AG20443 (cell line): ENCODE data around the gene SSBP2.

Source experiments
- DNase-seq: peaks from one replicate; pipeline ENCODE4 v3.0.0; 2012; ENCODE audit warnings: low spot score, mixed read lengths

Gene SSBP2

DNA sequence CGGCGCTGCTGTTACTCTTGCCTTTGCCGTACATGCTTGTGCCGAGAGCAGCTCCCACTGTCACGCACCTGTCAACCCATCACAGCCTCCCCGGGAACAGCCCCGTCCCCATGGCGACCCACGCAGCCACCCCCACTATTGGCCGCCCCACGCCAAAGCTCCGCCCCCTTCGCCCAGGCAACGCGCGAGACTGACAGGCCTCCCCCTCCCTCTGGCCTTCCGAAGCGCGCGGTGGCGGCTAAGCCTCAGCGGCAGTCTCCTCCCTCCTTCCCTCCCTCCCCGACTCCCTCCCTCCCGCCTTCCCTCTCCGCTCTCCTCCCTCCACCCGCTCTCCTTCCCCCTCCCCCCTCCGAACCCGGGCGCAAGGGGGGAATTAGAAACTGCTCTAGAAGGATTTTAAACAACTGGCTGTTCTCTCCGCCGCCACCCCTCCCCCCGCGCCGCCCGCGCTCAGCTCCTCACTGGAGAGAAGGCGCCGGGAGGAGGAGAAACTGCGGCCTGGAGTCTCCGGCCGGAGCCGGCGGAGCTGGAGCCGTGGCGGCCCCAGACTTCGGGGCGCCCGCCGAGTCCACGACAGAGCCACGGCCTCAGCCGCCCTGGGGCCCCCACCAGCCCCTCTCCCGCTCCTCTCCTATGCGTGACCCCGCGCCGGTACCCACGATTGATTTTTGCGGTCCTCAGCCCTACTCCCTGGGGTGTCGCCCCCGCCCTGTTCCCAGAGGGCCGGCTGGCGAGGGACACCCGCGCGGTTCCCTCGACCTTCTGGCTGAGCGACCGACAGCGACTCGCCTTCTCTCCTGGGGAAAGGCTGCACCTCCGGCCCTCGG is at the start of gene SSBP2:
Gene SSBP2 (minus strand): TSS at position 89 of the 827 bp plus-strand sequence. CDS start 55 bp downstream, at position 34.
- peak; percentile 97 for DNase-seq

DNA sequence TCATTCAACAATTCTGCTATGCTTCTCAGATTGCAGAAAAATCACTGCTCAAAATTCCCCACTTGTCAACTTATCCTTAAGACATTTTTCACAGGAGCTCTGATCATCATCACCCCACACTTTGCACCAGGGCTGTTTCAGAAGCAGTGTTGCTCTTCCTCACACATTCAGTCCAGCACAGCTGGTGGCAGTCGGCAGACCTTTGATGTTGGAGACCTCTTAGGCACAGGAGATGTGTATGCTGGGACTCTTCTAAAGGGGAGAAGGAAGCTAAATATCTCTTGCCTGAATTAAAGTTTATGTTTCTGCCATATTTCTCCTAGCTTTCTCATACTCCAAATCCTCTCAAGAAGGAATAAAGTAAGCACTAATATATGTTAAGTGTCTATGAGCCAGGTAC is 44.8 kb upstream of the SSBP2 start:
- no peak for DNase-seq

DNA sequence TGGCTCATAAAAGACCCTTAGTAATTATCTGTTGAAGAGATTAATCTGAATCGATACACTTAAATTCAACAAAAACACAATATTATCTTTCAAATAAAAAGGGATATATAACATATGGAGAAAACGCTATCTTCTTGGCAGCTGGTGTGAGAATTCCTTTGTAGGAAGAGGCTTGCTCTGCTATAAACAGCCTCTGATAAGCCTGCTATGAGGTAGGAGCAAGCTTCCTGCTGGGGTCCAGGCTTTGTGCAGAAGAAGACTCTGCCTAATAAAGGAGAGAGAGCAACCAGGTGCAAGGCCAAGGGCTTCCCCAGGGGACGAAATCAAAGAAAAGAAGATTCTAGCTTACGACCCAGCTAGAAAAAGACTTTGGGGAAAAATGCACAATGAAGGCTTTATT is 43.3 kb upstream of the SSBP2 start:
- DNase-seq, result no peak

DNA sequence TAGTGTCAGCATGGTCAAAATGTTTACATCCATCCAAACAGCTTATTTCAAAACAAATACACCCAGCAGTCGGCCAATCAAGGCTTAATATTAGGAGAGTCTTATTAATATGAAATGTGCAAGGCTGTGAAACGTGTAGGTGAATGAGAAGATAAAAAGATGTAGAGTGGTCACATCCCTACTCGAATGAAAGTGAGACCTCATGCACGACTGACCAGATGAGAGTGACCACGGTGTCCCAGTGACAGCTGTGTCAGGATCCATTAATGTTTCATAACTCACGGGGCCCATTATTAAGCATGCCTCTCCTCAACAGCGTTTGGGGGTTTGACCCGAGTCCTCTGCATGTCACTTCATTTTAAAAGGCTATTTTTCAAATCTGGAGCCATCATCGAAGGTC is 39.4 kb upstream of the SSBP2 start:
- no peak for DNase-seq

DNA sequence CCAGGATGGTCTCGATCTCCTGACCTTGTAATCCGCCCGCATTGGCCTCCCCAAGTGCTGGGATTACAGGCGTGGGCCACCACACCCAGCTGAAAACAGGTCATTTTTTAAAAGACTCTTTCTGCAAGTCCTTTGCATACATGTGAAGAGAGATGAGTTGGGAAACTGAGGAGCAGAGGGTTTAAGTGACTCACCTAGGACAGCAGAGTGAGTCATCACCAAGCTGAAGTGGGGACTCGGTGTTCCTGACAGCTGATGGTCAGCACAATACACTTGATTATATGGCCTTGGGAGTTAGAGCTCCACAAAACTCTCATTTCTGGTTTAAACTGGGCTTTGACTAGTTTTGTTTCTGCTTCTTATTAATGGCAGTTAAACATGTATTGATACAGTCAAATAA is 38.1 kb upstream of the SSBP2 start:
- DNase-seq, result no peak

DNA sequence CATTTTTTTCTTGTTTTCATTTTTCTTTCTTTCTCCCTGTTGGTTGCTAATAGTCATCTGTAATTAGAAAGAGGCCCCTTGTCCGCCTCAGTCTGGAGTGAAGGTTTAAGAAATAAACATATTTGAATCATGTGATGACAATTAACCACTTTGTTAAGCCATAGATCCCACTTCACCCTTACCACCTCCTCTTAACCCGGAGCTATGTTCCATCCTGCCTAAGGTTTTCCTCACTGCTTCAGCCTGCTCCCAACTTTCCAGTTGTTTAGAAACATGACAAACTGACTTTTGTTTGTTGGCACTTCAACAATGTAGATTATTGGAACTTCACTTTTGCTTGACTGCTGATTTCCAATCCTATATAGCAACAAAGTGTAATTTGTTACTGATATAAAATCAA is 37.4 kb upstream of the SSBP2 start:
- DNase-seq, result no peak

DNA sequence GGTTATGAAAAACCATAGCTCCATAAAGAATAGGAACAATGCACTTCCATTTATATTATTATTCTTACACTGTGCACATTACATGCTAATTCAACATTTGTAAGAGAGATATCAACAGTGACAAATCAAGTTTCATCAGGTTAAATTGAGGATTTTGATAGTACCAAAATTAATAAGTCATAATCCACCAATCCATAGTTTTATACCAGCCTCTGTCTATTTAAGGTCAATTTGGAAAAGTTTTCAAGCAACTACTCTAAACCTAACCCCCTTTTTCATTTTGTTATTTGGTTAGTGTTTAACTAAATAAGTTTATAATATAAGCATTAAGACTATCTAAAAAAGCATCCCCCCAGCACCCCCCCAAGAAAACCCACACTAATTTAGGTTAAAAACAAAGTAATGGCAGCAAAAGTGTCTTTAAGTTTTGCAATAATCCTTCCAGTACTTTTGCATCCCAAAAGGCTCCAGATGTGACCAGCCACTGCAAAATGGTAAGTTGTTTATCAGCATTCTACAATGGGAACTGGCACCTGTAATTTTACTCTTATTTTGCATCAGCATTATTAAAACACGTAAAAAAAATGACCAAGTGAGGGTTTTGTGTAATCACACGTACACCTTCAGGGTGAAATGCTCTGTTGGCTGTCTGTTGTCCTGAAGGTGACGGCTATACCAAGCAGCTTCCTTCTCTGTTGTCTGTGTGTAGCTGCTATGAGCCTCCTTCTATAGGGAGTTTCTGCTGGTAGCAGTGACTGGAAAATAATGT is 36.8 kb upstream of the SSBP2 start:
- no peak for DNase-seq

DNA sequence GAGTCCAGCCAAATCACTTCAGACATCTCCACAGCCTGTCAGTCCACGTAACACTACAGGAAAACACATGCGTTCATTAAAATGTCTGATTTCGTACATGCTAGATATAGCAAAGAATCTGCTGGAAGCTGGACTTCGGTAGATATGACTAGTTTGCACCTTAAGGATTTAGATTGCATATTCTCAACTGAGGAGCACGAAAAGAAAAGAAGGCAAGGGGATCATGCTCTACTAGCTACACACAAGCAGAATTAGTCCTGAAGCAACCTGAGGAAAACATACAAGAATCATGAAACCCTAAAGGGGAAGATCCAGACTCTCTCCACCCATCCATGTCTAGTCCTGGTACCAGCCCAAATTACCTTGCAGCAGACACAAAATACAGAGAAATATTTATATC is 36.1 kb upstream of the SSBP2 start:
- DNase-seq, result no peak

DNA sequence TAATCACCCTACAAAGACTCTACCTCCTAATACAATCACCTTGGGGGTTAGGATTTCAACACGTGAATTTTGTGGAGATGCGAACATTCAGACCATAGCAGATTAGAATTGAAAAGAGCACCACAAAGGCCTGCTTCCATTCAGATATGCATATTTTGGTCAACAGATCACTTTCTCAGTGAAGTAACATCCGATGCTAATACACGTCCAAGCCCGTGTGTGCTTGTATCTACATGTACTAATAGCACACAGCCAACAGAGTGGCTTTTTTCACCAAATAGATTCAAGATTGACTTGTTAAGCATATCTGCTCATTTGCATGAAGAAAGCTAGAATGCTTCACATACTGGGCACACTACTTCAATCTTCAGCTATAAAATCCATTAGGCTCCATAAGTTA is 35.6 kb upstream of the SSBP2 start:
- no peak for DNase-seq

DNA sequence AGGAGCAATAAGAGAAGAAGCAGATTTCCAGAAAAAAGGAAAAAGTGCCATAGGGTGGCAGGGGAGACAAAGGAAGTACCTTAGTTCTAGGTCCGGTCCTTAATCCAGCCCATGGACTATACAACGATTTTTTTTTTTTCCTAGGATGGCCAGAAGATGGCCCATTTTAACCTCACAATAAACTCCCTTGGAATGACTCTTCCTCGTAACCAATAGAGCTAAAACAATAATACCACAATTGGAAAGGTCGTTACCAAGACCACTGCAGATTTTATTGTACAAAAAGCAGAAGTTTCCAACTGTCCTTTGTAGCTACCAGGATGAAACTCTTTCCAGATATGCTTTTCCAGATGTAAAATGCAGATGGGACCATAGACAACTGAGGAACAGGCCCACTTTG is 34.4 kb upstream of the SSBP2 start:
- no peak for DNase-seq

DNA sequence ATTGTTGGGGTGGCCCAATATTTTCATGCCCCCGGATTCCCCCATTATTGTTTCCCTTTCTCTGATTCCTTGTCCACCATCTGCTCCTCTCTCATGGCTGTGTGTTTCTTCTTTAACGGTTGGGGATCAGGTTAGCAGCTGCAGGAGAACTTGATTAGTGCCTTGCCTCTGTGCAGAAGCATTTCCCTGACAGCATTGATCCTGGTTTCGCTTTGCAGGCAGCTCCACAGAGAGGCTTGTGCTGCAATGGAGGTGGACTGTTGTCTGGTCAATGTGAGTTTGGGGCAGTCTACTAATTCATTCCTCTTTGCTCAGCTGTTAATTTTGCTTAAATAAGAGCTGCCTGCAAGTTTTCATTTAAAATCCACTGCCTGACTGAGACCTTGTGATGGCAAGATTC is 32.5 kb upstream of the SSBP2 start:
- no peak for DNase-seq

DNA sequence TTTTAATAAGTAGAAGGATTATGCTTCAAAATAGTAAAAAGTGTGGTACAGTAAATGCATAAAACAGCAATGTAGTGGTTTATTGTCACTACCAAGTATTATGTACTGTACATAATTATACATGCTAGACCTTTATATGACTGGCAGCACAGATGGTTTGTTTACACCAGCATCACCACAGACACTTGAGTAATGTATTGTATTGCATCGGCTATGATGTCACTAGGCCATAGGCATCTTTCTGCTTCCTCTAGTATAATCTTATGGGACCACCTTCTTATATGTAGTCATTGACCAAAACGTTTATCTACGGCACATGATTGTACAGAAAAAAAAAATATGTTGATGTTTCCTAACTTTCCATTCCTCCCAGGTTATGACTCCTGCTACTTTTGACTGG is 31.9 kb upstream of the SSBP2 start:
- no peak for DNase-seq

DNA sequence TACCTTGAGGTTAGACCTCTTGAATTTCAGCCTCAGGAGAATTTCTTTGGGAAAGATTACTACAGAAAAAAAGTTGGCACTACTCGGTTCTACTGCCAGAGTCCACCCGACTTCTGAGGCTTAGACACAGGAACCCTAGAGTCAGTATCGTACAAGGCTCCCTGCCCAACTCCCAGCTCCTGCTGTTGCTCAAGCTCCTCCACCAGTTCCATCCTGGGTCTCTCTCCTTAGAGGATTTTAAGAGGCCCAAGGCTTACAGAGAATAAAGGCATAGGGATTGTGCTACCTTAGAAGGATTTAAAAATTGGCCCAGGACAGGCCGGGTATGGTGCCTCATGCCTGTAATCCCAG is 29.0 kb upstream of the SSBP2 start:
- DNase-seq, result no peak

DNA sequence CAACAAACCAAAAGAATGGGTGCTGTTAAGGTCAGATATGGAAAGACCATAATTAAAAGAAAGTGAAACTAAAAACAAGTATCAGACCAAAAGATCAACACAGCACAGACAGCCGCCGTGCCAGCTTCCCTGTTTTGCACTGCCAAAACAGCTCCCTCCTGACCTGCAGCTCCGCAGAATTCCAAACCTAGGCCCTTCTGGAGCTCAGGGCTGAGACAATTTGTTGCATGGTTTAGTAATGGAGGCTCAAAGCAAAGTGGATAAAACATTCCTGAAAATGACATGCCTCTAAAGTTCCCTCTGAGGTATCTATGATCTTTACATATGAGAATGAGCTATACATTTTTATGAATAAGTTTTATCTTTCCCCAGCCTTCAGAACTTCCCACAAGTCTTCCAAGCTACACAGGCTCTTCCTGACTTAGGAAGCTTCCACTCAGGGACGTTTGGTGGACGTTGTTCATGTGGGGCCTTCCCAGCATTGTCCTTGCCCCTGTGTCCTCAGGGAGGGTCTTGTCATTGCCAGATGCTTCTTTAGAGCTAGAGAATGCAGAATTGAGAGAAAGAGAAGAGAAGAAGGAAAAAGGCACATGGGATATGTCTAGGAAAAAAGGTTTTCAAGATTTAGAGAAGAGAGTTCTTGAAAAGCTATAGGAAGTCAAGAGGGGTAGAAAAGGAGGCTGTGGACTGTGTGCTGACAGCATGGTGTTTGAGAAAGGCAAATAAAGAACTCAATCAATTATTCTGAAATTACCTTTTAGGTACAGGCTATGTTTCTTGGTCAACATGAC is 28.4 kb upstream of the SSBP2 start:
- DNase-seq, result peak; percentile 51

DNA sequence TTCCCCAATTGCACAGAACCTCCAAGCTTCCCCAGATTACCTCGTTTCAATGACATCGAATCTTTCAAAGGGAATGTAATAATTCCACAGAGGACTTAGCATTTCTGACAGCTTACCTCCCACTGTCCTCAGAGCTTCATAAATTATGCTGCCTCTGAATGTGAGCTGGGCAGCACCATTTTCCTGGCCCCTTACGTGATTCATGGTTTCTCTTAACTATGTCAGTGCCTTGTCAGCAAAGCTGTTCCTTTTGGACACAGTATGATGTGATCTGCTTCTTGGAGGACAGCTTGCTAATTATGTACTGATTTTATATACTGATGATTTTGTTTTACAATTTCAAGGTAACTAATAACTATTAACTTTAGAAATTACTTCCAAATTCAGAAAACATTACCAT is 27.7 kb upstream of the SSBP2 start:
- peak; percentile 30 for DNase-seq

DNA sequence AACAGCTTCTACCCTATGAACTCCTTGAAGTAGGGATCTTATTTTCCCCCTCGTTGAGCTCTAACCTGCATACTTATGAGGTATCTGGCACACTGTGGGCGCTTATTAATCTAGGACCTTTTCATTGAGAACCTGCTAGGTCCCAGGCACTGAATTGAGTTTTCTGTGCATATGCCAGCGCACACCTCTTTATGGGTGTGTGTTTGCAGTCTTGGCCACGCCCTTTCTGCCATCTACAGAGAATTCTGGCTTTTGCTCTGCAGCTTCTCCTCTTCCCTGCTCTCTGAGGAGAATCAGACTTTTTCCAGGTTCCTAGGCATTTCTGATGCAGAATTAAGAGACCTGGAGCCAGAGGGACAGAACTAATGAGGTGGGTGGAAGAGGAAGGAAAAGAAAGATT is 25.4 kb upstream of the SSBP2 start:
- no peak for DNase-seq

DNA sequence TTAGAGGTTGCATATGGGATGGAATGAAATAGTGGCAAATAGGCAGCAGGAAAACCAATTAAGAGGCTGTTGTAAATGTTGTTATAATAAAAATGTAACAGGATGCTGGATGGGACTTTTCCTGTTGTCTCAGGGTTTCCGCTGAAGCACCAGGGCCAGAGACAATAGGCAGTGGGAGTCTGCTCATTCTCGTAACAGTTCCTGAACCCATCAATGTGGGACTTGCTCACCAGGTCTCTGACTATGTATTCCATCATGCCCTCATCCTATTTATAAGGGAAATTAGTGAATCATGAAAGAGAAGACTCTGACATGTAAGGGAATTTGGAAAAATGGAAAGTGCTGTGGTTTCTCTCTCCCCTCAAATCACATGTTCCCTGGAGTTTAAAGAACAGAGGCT is 23.5 kb upstream of the SSBP2 start:
- no peak for DNase-seq

DNA sequence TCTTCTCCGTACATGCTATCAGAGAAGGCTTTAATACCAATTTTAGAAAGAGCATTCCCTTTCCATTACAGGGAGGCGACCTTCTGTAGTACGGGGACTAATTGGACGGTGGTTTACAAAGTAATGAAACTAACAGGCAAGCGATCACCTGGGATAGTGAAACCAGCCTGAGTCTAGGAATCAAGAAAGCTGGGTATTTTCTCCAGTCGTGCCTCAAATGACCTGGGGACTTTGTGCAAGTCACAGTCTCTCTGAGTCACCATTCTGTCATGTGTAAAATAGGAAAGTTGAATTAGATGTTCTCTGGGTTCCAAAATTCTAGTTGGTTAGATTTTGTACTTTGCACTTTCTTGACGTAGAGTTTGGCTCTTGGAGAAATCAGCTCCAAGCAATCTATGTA is 22.7 kb upstream of the SSBP2 start:
- no peak for DNase-seq

DNA sequence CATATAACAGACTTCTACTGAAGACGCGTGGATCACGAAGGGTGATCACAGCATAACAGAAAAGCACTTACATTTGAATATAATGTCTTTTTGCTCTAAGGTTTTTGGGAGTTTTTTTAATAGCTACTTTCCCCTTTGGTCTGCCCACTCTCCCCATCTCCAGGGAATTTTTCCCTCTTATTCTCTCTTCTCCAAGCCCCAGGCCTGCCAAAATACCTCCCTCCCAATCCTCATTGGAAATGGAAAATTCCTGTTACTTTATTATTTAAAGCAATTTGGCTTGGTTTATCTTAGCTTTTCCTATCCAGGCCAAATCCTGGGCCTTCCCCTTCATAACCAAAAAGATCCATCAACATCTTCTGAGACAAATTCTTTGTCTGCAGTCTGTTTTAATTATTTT is 22.3 kb upstream of the SSBP2 start:
- DNase-seq, result no peak

DNA sequence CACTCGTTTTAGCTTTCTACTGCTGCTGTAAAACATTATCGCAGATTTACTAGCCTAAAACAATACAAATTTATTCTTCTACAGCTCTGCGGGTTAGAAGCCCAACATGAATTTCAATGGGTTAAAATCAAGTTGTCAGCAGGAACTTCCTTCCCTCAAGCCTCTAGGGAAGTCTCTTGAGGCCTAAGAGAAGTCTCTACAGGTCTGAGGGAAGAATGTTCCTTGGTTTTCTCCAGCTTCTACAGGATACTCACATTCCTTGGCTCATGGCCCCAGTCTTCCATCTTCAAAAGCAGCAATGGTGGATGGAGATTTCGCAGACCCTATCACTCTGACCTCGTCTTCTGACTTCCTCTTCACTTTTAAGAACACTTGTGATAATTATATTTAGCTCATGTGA is 21.6 kb upstream of the SSBP2 start:
- no peak for DNase-seq

DNA sequence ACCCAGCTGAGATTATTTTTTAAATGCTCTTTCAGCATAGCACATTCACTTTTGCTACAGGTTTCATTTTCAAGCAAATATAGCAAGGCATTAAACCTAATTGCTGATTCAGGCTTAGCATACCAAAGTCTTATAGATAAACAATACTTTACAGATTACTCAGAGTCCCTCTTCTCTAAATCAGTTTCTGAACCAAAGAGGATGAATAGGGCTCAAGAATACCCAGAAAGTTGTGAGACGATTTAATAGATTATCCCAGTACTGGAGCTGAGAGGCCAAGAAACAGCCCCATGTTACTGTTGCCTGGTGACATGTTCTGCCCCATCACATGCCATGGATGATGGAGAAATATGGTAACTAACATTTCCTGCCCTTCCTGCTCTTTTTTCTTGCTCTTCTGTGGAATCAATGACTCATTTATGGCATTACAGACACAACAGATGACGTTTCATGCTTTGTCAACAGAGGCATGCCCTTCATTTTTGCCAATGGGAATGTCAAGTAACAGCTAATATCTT is 18.1 kb upstream of the SSBP2 start:
- DNase-seq, result peak; percentile 85

DNA sequence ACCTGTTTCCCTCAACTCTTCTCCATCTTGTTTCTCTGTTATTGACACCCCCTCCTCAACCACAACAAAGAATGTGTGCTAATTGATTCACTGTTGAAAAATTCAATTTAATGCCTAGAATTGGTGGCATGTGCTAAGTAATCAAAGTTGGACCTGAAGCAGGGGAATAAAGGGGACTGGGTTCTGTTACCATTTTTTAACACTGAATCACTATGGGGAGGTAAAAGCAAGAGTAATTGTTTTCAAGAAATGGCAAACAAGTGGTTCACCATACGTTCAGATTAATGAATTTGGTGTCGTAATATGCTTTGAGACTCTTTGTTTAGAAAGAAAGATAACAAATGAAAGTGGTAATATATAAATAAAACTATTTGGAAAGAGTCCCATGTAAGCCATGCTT is 17.0 kb upstream of the SSBP2 start:
- no peak for DNase-seq

DNA sequence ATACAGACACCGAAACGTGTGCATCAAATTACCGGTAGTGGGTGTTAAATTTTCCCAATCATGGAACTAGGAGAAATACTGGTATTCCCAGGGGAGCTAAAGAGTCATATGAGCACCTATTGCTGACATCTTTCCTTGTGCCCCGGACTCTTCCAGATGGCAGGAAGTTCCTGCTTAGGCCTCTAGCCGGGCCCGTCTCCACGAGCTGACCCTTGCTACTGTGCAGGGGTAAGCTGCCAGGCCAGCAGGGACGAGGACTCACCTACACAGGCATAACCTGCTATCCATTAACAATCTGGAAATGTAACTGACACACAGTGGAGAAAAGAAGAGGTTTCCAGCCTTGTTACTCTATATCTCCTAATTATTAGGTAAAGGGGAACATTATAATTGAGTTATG is 16.2 kb upstream of the SSBP2 start:
- no peak for DNase-seq
